ENCODE data around the gene EIF1AX.
"Not testable (repeated sequence)": the region's sequence is repeated elsewhere in the genome, so short reads cannot be mapped to it uniquely, and the experiment has no call there.

The EIF1AX gene, protein sequence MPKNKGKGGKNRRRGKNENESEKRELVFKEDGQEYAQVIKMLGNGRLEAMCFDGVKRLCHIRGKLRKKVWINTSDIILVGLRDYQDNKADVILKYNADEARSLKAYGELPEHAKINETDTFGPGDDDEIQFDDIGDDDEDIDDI

DNA sequence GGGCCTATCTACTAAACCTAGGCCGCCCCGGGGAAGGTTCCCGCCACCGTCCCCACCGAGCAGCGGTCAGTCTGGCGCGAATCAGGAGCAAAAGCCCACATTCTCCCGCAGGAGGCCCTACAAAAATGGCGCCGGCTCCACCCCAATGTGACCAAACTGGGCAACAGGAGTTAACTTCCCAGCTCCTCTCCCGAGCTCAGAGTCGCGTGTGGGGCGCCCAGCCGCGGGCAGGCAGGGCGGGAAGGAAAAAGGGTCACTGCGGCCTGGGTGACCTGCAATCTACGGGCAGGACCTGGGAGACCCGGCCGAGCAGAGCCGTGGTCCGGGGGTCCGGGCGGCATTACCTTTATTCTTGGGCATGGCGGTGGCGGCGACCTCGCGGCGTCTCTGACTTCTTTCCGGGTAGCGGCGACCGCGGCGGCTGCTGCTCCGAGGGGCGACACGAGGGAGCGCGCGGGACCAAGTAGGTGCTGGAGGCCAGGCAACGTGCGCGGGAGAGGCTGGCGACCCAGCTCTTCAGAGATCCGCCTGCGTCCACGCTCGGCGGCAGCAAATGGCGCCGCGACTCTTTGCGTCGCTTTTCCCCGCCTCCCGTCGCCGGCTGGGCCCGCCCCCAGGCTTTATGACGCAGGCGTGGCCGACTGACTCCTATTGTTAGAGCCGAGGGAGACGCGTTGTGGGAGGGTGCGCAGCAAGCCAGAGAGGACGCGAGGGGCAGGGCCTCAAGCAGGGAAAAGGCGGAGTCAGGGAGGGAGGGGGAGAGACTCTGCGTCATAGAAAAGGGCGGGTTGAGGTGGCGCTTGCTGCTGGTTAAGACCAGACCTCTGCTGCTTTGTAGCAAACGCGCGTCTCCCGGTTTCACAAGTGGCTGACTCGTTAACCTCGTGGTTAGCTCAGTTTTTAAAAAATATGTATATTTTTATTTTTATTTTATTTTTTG lies at the start of gene EIF1AX:
Gene EIF1AX (minus strand): TSS at position 558 of the 940 bp plus-strand sequence. CDS start 198 bp downstream, at position 360.
- peak; percentile 99 for DNase-seq

GRCh38 chrX:20189171-20189570 lies 47.5 kb upstream of the EIF1AX start:
- no peak for DNase-seq

DNA sequence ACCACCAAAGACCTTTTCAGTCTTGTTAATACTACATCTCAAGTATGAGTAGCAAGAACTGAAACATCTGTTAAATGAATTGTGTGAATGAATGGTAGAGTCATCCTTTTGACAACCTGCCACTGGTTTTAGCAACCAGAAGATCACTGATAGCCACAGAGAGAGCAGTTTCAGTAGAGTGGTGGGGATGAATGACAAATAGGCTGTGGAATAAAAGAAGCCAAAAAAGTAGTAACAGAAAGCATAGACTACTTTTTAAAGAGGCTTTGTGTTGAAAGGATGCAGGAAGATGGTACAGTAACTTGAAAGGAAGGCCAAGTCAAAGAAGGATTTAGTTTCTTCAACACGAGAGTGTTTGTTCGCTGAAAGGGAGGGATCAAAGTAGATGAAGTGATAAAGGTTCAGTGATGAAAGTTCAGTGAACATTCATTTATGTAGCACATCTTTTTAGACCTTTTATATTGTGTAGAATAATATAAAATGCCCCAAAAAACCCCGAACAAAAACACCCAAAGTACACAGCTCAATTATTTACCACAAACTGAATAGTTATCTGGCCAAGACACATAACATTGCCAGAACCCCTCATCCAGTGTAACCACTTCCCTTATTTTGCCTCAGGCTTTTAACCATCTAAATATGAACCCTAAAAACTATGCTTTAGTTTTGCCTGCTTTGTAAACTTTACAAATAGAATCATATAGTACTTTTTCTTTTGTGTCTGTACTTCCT lies 40.1 kb upstream of the EIF1AX start:
- no peak for DNase-seq

DNA sequence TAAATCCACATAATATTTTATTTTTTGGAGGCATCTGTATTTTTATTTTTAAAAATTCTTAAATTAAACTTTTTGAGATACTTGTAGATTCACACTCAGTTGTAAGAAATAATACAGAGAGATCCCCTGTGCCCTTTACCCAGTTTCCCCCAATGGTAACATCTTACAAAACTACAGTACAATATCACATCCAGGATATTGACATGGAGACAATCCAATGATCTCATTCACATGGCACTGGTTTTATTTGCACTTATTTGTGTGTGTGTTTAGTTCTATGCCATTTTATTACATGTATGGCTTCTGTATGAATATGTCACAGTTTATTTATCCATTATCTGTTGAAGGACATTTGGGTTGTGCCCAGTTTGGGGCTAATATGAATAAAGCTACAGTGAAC lies 35.5 kb upstream of the EIF1AX start:
- DNase-seq, result no peak

DNA sequence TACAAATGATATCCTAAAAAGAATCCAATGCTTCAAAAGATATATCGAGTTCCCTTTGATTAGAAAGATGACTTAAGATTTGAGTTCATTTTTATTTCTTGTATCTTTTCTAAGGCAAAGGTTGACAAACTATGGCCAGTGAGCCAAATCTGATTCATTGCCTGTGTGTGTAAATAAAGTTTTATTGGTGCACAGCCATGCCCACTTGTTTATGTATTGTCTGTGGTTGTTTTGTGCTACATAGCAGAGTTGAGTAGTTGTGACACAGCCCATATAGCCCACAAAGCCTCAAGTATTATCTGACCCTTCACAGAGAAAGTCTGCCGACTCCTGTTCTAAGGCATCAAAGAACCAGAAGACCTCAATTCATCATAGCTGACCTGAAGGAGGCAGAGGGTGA lies 32.2 kb upstream of the EIF1AX start:
- DNase-seq, result no peak

DNA sequence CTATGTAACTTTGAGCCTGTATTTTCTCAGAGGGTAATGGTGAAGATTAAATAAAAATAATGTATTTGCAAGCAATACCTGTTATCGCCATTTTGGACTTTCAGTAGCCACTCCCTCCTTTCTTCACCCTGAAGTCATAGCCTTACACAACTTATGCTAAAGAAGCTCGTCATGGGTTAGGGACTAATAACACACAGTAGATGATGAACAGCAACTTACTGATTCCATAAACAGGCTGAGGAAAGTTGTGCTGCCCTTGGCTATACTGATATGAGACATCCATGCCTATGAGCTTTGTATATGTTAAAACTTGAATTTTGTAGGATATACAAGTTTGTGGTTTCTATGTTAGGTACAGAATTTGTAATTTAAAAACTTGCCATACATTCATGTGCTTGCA lies 31.7 kb upstream of the EIF1AX start:
- DNase-seq, result no peak

GRCh38 chrX:20171887-20172286 lies 30.2 kb upstream of the EIF1AX start:
- DNase-seq, result no peak

DNA sequence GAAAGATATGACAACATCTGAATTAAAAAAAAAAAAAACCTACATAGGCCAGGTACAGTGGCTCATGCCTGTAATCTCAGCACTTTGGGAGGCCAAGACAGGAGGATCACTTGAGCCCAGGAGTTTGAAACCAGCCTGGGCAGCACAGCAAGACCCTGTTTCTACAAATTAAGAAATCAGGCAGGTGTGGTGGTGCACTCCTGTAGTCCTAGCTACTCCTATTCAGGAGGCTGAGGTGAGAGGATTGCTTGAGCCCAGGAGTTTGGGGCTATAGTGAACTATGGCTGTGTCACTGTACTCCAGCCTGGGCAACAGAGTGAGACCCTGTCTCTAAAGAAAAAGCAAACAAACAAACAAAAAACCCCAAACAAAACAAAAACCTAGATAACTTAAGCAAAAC lies 20.9 kb upstream of the EIF1AX start:
- DNase-seq, result not testable (repeated sequence)

GRCh38 chrX:20159797-20160385 lies 18.3 kb upstream of the EIF1AX start:
- DNase-seq, result no peak

DNA sequence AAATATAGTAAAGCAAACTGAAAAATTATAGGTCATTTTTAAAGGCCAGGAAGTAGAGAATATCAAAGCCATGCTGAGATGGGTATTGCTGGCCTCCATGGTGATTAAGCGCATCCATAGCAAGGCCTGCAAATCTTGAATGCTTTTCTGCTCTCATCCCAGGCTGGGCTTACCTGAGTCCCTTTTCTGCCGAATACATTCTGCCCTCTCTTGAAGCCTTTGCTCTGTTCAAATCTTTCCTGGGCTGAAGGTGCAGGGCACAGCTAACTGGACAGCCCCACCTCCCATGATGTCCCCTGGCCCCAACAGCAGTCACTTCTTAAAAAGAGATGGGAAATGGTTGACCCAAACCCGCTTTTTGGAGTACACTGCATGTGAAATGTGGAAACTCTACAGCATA lies 10.1 kb upstream of the EIF1AX start:
- no peak for DNase-seq

- no peak for DNase-seq
Measured at GRCh38 chrX:20149326-20149725, 7.7 kb upstream of the EIF1AX start.

- no peak for DNase-seq
Measured at GRCh38 chrX:20147561-20147960, 5.9 kb upstream of the EIF1AX start.

GRCh38 chrX:20144491-20144890 lies 2.9 kb upstream of the EIF1AX start:
- DNase-seq, result no peak

GRCh38 chrX:20143561-20143960 lies 1.9 kb upstream of the EIF1AX start:
- no peak for DNase-seq

DNA sequence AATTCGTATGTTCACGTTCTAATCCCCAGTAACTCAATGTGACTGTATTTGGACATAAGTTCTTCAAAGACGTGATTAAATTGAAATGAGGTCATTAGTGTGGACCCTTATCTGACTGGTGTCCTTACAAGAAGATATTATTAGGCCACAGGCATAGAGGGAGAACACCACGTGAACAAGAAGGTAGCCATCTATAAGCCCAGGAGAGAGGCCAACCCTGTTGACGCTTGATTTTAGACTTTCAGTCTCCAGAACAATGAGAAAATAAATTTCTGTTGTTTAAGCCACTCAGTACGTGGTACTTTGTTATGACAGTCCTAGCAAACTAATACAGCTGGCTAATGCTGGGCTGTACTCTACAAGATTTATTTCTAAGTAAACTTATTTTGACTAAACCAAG lies 1.5 kb upstream of the EIF1AX start:
- no peak for DNase-seq

- no peak for DNase-seq
Measured at GRCh38 chrX:20140420-20140819, 1.2 kb downstream of the EIF1AX start.

- DNase-seq, result no peak
Measured at GRCh38 chrX:20139966-20140365, 1.7 kb downstream of the EIF1AX start.

DNA sequence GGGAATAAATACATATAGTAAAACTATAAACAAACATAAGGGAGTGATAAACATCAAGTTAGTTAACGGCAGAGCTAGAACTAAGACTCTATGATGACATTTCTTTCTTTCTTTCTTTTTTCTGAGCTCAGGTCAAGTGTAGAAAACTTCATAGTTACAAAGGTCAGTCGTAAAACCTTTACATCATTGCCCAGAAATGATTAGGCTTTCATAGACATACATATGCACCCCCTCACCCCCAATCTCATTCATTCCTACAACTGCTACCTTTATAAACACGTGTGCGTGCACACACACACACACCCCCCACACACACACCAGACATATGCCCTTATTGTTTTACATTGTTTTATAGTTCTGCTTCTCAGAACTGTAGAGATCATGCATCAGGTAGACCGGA lies 5.7 kb downstream of the EIF1AX start:
- DNase-seq, result no peak

GRCh38 chrX:20132666-20133065 lies 9.0 kb downstream of the EIF1AX start:
- no peak for DNase-seq

DNA sequence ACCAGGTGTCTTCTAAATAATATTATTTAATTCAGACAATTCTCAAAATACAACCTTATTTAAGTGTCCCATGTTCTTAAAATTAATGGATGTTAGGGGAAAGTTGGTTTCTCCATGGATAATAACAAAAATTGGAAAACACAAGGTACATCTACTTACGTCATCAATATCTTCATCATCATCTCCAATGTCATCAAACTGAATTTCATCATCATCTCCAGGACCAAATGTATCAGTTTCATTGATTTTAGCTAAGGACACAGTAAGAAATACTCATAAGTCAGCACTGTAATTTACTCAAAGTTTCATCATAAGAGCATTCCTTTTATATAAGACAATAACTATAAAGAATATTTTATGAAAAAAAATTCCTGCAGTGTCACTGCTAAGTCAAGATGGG lies 11.3 kb downstream of the EIF1AX start:
- DNase-seq, result no peak

DNA sequence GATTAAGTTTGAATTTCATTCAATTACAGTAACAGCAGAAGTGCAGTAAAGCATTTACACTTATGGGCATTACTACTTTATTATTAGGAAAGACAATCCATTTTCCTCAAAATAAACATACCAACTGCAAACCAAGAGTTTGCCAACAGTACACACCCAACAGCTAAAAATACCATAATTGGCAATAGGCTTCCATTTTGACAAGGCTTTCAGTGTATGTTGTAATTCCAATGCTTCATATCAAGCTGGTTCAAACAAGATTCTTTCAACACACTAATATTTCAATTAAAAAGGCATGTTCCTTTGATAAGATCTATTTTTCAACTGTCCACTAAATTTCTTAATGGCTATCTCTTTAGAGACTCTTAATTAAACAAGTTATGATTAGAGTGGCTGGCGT lies 12.1 kb downstream of the EIF1AX start:
- DNase-seq, result no peak

DNA sequence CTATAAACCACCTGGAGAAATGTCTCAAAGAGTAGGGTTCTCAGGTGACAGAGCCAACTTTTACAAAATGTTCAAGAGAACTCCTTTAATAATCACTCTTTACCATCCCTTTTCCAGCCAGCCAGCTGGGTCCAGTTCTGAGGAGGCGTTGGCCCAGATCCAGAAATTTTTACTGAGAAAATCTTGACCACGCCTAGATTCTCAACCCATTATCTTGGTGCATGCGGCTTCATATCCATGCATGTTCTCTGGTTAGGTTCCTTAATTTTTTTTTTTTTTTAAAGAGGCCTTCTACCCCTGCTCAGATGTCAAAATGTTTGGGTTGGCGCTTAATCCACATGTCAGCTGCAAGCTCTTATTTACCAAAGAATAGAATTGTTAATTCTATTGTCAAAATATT lies 13.0 kb downstream of the EIF1AX start:
- no peak for DNase-seq

DNA sequence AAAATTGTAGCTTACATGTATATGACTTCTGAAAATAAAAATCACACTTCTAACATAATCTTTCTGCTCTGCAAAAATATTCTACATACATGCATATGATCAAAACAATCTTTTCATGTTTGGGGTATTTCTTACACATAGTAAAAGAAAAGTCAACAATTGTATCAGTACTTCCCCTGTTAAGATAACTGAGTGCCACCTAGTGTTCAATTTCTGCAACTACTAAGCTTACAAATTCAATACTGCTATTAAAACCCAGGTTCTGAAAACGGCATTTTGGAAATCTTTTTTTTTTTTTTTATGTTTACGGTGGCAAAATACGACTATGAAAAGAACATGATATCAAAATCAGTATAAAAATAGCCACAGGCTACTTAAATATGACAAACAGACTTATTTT lies 14.2 kb downstream of the EIF1AX start:
- DNase-seq, result not testable (repeated sequence)

Measured in activated T-cell treated with anti-CD3 and anti-CD28 coated beads, Interleukin-2, amount 50 U/mL, for 48 hours (primary cell).